ENCODE measurements around the gene ABCC5.
"Not testable (repeated sequence)": the region's sequence is repeated elsewhere in the genome, so short reads cannot be mapped to it uniquely, and the experiment has no call there.

The ABCC5 gene

GRCh38 chr3:184015381-184016019, 2.2 kb downstream of the ABCC5 start:
- no peak for DNase-seq

DNA sequence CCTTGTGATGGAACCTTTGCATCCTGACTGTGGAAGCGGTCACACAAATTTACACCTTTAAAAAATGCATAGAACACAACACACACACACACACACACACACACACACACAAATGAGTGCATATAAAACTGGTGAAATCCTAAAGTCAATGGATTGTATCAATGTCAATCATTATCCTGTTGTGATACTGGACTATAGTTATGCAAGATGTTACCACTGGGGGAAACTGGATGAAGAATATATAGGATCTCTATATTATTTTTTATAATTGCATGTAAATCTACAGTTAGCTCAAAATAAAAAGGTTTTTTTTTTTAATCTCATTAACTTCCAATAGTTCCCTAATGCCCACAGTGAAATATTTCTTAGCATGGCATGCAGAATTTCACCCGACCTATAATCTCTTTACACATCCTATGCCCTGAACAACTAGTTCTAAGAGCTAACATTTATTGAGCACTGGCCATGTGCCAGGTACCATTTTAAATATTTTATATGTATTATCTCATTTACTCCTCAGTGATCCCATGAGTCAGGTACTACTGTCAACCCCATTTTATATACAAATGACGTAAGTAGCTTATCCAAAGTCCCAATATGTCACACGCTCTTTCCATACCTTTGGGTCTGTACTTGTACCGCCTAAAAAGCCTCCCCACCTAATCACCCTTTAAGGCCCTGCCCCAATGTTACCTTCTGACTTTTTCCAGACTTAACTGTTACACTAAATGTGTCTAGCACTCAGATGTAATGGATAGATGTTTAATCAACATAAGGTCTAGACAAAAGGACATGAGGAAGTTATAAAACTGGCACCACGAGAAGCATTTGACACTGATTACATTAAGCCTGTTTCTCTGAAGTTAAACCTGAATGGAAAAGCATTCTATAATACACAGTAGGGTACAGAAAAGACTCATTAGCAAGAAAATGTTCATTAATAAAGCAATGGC, 5.5 kb downstream of the ABCC5 start:
- no peak for DNase-seq

DNA sequence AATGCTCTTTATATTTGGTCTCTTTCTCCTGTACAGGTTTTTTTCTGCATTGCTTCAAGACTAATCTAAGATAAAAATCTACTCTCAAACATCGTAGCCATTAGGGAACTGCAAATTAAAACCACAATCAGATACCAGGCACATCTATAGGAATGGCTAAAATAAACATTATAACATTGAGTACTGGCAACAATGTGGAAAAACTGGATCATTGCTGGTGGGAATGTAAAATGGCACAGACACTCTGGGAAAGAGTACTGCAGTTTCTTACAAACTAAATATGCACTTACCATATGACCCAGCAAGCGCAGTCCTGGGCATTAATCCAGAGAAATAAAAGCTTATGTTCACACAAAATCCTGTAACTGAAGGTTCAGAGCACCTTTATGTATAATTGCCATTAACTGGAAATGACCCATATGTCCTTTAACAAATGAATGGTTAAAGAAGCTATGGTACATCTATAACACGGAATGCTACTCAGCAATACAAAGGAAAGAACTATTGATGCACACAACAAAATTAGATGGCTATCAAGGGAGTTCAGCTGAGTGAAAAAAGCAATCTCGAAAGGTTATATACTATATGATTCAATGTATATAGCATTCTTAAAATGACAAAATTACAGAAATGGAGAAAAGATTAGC, 6.3 kb downstream of the ABCC5 start:
- DNase-seq, result no peak

DNA sequence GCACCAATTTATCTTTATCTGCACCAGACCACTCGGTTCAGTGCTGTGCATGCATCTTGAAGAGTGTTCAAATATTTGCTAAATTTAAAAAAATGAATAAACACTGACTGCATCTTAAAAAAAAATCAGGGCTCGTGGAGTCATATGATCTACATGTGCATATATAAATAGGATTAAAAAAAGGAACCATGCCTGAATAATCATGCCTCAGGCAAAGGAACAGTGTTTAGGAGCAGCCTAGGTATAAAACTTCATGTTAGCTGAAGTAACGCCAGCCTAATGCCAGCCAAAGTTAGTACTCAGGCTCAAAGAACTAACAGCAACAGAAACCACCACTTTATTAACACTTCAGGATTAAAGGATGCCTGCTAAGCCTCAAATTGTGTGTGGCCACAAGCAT, 9.5 kb downstream of the ABCC5 start:
- DNase-seq, result no peak

DNA sequence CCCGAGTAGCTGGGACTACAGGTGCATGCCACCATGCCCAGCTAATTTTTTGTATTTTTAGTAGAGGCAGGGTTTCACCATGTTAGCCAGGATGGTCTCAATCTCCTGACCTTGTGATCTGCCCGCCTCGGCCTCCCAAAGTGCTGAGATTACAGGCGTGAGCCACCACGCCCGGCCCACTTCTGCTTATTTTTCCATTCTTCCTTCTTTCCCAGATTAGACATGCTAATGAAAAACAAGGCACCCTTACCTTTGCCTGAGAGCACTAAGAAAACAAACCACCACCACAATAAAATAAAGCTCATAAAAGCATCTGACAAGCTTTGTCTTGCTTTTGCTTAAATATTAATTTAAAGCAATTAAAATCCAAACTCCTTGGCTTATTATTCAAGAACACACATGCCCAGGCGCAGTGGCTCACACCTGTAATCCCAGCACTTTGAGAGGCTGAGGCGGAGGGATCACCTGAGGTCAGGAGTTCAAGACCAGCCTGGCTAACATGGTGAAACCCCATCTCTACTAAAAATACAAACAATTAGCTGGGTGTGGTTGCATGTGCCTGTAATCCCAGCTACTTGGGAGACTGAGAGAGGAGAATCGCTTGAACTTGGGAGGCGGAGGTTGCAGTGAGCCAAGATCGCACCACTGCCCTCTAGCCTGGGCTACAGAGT, 10.4 kb downstream of the ABCC5 start:
- not testable (repeated sequence) for DNase-seq

DNA sequence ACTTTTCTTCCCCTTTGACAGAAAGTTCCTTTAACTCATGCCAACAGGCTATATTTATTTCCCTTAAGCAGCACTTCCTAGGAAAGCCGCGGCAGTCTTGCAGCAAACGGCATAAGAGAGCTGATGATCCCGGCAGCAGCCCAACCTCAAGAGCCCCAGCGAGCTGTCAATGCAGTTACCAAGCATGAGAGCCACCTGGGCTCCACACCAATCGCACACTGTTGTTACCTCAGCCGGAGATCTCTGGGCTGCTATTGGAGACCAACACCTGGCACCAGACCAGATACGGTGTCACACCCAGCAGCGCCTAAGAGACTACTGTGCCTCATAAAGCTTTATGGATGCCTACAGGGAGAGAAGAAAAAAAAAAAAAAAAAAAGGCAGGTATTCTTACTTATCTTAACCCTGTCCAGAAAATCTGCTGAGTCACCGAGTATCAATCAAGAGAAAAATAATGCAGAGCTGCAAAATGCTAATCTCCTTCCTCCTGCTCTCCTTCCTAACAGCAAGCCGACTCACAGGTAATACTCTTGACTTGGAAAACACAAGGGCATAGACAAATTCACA, 11.7 kb downstream of the ABCC5 start:
- no peak for DNase-seq

GRCh38 chr3:184004476-184004875, 13.2 kb downstream of the ABCC5 start:
- DNase-seq, result no peak

DNA sequence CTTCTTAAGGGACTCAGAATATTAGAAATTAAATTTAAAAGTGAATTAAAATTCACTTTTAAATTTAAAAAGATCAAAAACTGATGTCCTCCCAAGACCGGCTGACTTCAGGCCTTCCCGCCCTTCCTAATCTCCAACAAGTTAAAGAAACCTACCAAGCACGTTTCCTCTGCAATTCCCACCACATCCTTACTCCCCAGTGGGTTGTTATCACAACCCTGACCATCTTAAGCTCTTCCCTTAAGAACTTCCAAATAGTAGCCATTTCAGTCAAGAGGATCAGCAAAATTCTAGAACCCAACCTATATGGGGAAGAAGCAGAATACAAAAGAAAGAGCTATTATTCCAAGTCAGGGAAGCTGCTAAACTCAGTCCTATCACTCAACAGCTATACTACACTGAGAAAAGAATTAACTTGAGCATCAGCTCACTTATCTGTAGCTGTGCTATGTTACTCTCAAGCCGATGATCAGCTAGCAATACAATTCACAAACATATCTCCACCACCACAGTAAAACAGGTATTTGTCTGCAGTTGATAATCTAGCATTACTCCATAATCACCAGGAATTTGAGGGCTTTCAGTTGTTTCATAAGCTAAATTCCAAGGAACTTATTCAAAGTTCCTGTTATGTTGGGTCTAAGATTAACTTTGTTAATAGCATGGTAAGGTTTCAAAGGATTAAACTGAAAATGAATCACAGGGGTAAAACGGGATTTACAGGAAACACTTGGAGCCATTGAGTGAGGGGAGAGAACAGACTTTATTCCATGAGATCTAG, 14.3 kb downstream of the ABCC5 start:
- DNase-seq, result no peak

GRCh38 chr3:184002469-184002868, 15.2 kb downstream of the ABCC5 start:
- no peak for DNase-seq

DNA sequence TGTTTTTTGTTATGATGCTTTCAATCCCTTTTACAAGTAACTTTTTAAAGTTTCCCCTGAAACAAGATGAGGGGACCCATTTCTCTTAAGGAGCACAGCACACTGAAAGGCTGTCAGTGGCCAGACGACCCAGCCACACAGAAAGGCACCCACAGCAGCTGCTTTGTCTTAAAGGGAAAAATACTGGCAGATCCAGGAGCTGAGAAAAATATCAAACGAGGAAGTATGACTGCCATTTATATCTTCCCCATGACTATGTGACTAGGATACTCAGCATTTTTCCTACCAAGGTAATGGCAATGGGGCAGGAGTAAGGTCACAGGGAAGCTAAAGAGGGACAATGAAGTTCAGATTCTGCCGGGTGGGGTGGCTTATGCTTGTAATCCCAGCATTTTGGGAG, 15.9 kb downstream of the ABCC5 start:
- no peak for DNase-seq

- no peak for DNase-seq
Observed at GRCh38 chr3:183991403-183991802, 26.3 kb downstream of the ABCC5 start.

DNA sequence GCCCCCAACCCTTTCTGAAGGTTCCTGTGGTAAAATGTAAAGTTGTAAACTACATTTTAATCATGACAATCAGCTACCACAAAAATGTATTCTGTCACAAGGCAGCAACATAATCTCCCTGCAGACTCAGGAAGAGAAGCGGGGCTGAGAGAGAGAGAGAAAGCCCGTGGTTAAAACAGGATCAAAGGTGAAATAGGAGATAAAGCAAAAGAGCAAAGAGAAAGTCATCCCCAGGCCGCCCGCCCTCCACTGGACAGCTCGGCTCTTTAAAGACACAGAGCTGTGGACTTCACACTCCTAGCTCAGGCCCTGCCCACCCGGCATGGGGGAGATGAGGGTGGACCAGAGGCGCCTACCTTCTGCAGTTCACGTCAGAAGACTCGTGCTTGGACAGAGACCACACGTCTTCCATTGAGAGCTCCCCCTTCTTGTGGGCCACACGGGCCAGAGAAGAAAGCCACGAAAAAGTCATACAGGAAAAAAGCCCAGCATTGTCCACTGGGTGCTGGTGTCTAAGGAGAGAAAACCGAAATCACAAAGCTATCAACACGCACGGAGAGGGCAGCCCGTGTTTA, 29.4 kb downstream of the ABCC5 start:
- no peak for DNase-seq

- no peak for DNase-seq
Observed at GRCh38 chr3:183987000-183987600, 30.6 kb downstream of the ABCC5 start.

DNA sequence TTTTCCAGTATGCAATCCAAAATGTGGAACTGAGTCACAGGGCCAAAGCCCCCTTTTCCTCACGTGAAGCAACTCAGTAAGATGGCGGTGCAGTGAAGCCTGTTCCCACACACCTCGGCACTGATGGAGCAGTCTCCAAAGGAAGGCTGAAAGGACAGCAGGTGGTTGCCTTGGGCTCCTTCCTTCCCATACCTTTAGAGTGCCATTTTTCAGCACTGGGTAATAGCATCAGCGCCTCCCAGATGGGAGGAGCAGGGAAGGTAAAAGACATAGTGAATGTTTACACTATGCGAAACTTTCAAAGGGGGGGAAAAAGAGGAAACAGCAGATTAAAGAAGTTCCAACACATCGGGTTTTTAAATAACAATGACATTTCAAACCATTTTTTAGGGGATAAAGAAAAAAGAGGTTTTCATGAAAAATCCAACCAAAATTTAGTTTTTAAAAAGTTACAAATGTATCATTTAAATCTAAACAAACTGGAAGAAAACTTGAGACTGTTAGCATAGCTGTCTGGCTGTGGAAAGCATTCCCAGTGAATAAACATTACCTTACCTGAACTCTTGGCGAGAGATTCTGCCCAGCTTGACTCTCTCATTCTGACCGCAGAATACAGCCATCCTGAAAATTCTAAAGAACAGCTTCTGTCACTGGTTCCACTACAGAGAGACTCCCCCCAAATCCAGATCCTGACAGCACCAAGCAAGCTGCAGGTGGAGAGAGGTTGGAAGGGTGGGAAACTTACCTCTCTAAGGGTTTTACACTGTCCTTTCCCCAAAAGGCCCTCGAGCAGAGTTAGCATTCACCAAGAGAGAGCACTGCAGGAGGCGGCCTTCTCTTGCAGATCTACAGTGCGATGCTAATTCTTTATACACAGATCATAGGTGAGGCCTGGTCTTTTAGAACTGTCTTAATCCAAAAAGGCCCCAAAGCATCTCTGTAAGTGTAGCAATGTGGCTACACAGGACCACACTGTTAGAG, 32.6 kb downstream of the ABCC5 start:
- DNase-seq, result no peak

- no peak for DNase-seq
Observed at GRCh38 chr3:183984127-183984740, 33.5 kb downstream of the ABCC5 start.

DNA sequence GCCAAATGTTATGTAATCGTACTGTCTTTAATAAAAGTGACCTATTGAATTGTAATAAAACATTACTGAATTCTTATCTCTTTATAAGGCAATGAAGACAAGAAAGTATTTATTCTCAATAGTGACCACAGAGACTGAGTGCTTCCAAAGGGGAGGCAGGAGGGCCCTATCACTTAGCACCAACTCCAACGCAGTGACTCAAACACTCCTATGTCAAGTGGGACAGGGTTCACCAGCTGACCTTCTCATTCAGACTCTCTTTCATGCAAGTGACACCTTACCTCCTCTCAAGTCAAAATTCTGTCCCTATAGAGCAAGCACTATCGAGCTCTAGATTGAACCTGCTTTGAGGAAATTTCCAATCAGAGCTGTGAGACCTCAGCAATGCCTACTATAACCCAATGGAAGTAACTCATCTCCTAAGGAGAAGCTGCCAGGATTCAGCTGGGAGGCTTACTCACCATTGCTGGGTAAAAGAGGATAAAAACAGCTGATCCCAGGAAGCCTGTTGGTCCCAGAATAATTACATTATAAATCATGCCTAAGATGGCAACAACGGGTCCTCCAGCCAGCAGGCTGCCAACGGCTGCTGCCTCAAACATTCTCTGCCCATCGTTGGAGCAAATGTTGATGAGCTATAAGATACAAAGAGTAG, 35.6 kb downstream of the ABCC5 start:
- DNase-seq, result no peak

GRCh38 chr3:183980403-183980802, 37.3 kb downstream of the ABCC5 start:
- DNase-seq, result no peak

DNA sequence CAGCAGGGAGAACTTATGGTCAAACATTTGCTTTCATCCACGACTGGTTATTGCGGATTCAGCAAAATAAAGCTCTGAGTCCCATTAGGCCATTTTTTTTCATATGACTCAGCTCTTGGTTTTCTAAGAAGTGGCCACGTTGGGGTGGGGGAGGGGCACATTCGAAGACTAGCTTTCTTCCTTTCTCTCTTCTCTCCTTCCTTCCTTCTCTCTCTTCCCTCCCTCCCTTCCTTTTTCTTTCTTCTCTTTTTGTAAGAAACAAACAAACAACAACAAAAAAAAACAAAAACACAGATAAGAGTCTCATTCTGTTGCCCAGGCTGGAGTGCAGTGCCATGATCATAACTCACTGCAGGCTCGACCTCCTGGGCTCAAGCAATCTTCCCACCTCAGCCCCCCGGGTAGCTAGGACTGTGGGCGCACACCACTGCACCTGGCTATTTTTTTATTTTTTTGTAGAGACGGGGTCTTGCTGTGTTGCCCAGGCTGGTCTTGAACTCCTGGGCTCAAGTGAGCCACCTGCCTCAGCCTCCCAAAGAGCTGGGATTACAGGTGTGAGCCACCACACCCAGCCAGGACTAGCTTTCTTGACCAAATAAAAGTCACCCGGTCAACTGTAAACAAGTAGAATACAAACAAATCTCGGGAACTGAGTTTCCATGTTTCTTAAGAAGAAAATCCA, 41.6 kb downstream of the ABCC5 start:
- DNase-seq, result no peak

Data from NK-92 treated with Interleukin-12 subunit alpha and Interleukin-12 subunit beta, amount 100 ng/mL, for 24 hours (cell line).